Measurements from ENCODE around the gene FAF2. TPM values are rescaled to one million over a fixed set of nuclear protein-coding genes. Genes with fewer than 3 reads are reported as not detected.

Gene FAF2
- total RNA-seq, 4 donors from 2014 or later, result 12.3 to 47.8 (median 32.5) TPM

DNA sequence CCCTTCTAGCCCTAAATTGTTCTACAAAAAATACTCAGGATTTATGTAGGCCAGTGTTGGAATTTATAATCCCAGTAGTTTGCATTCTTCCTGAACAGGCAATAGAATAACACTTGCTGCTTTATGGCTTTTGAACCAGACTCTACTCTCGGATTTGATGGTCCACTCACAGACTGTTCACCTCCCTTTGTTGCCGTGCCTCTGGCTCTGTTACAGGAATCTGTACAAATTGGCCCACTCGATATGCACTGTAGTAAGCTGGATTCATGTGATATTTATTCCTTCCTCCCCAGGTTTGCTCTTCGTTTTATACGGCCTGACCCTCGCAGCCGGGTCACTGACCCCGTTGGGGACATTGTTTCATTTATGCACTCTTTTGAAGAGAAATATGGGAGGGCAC lies 43.7 kb downstream of the FAF2 start:
- intact Hi-C loops (cut with DNase I; ENCODE audit: low total_unique reads), result no loop called here
- no peak for DNase-seq
- no peak overlapping the region for H3K4me3 ChIP-seq
- TF ChIP-seq, protein P1, sequence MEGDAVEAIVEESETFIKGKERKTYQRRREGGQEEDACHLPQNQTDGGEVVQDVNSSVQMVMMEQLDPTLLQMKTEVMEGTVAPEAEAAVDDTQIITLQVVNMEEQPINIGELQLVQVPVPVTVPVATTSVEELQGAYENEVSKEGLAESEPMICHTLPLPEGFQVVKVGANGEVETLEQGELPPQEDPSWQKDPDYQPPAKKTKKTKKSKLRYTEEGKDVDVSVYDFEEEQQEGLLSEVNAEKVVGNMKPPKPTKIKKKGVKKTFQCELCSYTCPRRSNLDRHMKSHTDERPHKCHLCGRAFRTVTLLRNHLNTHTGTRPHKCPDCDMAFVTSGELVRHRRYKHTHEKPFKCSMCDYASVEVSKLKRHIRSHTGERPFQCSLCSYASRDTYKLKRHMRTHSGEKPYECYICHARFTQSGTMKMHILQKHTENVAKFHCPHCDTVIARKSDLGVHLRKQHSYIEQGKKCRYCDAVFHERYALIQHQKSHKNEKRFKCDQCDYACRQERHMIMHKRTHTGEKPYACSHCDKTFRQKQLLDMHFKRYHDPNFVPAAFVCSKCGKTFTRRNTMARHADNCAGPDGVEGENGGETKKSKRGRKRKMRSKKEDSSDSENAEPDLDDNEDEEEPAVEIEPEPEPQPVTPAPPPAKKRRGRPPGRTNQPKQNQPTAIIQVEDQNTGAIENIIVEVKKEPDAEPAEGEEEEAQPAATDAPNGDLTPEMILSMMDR (IDR thresholded peaks at IDR 0.05), result no peak
- no peak for TF ChIP-seq POLR2A (IDR thresholded peaks at IDR 0.05)
- no peaks in the 10 kb centered on the region for H3K9me3 ChIP-seq
- no peaks in the 10 kb centered on the region for H3K36me3 ChIP-seq
- H3K4me1 ChIP-seq, result no peaks in the 10 kb centered on the region
- H3K27me3 ChIP-seq, result no peaks in the 10 kb centered on the region
- H3K27ac ChIP-seq, result no peak overlapping the region

- intact Hi-C loops (cut with DNase I; ENCODE audit: low total_unique reads), result no loop called here
- Histone ChIP-seq H3K9me3 (no peaks in the 10 kb centered on the region), H3K36me3 (no peaks in the 10 kb centered on the region)
These were observed 44.2 kb downstream of the FAF2 start for GRCh38 chr5:176492431-176492830.

GRCh38 chr5:176497852-176498251 lies 49.7 kb downstream of the FAF2 start:
- DNase-seq, result no peak
- TF ChIP-seq POLR2A (IDR thresholded peaks at IDR 0.05), result no peak
- TF ChIP-seq, protein P1 (IDR thresholded peaks at IDR 0.05), result no peak
- Histone ChIP-seq H3K4me1 (no peaks in the 10 kb centered on the region), H3K36me3 (no peaks in the 10 kb centered on the region), H3K27ac (no peak overlapping the region), H3K4me3 (no peak overlapping the region), H3K9me3 (no peaks in the 10 kb centered on the region), H3K27me3 (no peaks in the 10 kb centered on the region)
- intact Hi-C loops (cut with DNase I; ENCODE audit: low total_unique reads), result no loop called here

More at GRCh38 chr5:176492431-176492830, 44.2 kb downstream of the FAF2 start:
- Histone ChIP-seq H3K27ac (no peak overlapping the region), H3K4me3 (no peak overlapping the region), H3K27me3 (no peaks in the 10 kb centered on the region), H3K4me1 (no peaks in the 10 kb centered on the region)
- no peak for DNase-seq
- no peak for TF ChIP-seq POLR2A (IDR thresholded peaks at IDR 0.05)
- TF ChIP-seq, protein P1 (IDR thresholded peaks at IDR 0.05), result no peak

GRCh38 chr5:176499273-176499672 lies 51.1 kb downstream of the FAF2 start:
- H3K4me1 ChIP-seq, result no peaks in the 10 kb centered on the region
- H3K9me3 ChIP-seq, result no peaks in the 10 kb centered on the region
- H3K27ac ChIP-seq, result no peak overlapping the region
- DNase-seq, result no peak
- intact Hi-C loops (cut with DNase I; ENCODE audit: low total_unique reads), result no loop called here
- H3K27me3 ChIP-seq, result no peaks in the 10 kb centered on the region
- no peak for TF ChIP-seq POLR2A (IDR thresholded peaks at IDR 0.05)
- TF ChIP-seq, protein P1 (IDR thresholded peaks at IDR 0.05), result no peak
- no peak overlapping the region for H3K4me3 ChIP-seq
- no peaks in the 10 kb centered on the region for H3K36me3 ChIP-seq

- Histone ChIP-seq H3K27me3 (no peaks in the 10 kb centered on the region), H3K4me1 (no peaks in the 10 kb centered on the region), H3K36me3 (no peaks in the 10 kb centered on the region), H3K9me3 (no peaks in the 10 kb centered on the region), H3K27ac (no peak overlapping the region), H3K4me3 (no peak overlapping the region)
- TF ChIP-seq, protein P1 (IDR thresholded peaks at IDR 0.05), result no peak
- TF ChIP-seq POLR2A (IDR thresholded peaks at IDR 0.05), result no peak
- DNase-seq, result no peak
- intact Hi-C loops (cut with DNase I; ENCODE audit: low total_unique reads), result no loop called here
These were observed 52.3 kb downstream of the FAF2 start for GRCh38 chr5:176500511-176500910.
